HG02798 (cell line): ENCODE measurements around the gene SIRT3.
"Not testable (repeated sequence)": the region's sequence is repeated elsewhere in the genome, so short reads cannot be mapped to it uniquely, and the experiment has no call there.

Experiments used
- ATAC-seq: cut with Tn5 transposase; IDR thresholded peaks from one replicate; pipeline ENCODE4 v1.9.1; 2021; ENCODE audit warnings: mild to moderate bottlenecking; ENCODE audit not compliant: unreplicated experiment, poor library complexity

The SIRT3 gene

GRCh38 chr11:205221-206001 is 30.7 kb downstream of the SIRT3 start:
- no peak for ATAC-seq

DNA sequence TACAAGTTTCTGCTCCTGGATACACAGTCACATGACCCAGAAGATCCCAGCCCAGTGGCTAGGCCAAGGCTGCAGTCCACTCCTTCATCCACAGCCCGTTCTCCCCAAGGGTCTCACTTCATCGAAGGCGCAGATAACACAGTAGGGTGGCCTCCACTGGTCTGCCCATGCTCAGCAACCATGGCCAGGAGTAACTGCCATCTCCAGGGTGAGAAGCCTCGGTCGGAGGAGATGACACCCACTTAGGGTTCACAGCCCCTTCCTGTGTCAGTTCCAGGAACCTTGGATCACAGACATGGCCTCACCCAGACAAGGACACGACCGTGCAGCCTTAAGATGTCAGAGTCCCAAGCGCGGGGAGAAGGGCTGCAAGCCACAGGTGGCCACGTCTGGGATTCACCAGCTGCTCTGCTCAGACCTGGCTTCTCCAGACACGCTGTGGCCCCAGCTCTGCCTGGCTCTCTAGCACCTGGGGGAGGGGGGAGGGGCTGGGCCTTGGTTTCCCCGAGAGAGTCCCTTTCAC is 31.5 kb downstream of the SIRT3 start:
- no peak for ATAC-seq

DNA sequence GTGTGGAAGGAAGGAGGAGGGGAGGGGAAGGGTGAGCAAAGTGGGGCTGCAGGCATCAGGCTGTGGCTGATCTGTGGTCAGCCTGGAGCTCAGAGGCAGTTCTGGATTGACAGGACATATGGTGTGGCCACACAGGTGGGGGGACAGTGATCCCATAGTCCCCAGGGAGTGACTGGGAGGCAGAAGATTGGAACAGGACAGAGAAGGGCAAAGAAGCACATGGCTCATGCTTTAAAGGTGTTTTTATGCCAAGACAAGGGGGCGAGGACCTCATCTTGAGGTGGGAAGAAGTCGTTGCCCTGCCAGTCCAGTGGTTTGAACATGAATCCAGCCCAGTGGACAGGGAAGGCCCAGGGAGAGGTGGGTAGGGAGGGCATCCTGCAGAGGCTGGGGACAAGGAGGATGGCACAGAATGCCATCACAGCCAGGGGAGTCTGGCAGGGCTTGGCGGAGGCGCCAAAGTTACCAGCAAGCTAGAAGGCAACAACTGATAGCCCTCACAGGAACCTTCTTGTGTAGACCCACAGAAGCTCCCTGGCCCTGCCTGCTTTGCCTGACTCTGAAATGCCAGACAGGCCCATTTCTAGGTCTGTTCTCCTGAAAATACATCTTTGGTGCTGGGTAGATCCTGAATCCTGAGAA is 32.1 kb downstream of the SIRT3 start:
- no peak for ATAC-seq

DNA sequence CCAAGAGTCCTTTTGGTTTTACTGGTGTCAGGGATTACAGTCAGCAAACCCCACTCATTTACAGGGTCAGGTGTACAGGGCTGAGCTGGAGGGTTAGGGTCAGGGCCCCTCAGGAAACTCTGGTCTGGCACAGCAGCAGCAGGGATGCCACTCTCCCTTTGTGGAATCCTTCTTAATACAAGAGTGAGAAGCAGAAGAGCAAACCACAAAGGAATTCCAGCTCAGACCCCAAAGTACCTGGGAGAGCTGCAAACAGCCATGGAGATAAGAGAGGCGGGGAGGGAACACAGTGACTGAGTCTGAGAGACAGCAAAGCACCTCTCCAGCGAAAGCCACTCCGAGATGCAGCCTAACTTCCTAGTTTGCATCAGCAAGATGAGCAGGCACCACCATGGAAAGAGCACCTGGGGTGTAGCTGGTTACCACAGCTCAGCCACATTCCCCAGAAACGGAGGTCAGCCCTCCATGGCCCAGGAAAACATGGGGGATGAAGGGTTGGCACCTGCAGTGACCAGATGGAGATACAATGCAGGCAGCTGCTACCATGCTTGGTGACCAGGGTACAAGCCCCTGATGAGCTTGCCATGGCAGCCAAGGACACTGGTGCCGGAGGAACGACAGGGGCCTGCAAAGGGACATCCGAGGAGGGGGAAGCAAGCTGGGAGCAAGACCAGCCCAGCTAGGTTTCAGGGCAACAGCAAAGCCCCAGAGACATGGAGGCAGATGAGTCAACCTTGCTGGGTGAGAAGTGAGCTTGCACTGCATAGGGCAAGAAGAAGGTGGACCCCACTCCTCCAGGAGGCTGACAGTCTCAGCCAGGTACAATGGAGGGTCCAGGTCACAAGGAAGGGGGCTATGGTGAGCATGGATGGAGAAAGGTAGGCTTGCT is 32.8 kb downstream of the SIRT3 start:
- ATAC-seq = no peak

GRCh38 chr11:202490-202889 is 33.7 kb downstream of the SIRT3 start:
- no peak for ATAC-seq

DNA sequence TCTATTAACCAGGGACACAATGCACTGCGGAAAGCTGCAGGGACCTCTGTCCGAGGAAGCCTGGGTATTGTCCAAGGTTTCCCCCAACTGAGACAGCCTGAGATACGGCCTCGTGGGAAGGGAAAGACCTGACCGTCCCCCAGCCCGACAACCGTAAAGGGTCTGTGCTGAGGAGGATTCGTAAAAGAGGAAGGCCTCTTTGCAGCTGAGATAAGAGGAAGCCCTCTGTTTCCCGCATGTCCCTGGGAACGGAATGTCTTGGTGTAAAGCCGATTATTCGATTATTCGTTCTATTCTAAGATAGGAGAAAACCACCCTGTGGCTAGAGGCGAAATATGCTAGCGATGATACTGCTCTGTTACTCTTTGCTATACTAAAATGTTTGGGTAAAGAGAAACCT is 34.2 kb downstream of the SIRT3 start:
- no peak for ATAC-seq

DNA sequence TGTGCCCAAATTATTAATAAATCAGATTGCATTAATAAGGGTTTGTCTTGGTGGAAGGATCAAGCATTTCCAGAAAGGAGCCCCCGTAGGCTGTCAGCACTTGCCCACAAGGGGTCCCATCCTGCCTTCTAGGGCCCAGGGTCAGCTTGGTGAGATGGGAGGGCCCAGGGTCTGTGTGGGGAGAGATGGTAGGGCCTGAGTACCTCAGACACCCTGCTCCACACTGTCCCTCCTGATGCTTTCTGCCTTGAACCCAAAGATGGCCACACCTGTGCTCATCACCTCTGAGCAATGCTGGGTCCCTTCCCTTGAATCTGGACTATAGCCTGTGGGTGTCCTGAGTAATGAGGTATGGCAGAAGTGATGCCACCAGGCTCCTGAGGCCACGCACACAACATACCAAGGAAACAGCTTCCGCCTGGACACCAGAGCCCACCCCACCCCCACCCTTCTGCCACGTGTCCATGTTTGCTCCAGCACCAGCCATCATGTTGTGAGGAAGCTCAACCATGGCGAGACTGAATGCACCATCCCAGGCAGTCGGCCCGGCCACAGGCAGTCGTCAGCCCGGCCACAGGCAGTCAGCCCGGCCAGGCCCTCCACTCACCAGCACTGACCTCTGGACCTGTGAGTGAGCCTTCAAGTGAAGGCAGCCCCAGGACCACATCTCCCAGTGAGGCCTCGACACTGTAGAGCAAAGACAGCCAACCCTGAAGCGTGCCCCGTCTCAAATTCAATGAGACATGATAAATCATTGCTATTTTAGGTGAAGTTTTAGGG is 35.7 kb downstream of the SIRT3 start:
- no peak for ATAC-seq

DNA sequence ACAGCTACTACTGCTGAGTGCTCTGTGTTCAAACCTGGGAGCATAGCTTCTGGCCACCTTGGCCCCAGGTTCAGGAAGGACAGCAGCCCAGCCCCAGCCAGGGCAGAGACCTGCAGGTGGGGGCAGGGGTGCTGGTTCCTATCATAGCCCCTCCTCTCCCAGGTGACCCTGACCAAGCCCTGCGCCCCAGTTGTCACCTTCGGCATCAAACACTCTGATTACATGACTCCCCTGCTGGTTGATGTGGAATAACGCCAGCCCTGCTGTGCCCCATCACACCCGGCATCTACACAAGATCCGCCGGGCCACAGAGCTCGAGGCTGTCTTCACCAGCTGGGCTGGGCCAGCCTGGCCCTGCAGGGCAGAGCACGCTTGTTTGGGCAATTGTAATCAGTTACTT is 36.4 kb downstream of the SIRT3 start:
- no peak for ATAC-seq

GRCh38 chr11:199004-199581 is 37.0 kb downstream of the SIRT3 start:
- ATAC-seq = no peak

GRCh38 chr11:198236-198806 is 37.8 kb downstream of the SIRT3 start:
- no peak for ATAC-seq

DNA sequence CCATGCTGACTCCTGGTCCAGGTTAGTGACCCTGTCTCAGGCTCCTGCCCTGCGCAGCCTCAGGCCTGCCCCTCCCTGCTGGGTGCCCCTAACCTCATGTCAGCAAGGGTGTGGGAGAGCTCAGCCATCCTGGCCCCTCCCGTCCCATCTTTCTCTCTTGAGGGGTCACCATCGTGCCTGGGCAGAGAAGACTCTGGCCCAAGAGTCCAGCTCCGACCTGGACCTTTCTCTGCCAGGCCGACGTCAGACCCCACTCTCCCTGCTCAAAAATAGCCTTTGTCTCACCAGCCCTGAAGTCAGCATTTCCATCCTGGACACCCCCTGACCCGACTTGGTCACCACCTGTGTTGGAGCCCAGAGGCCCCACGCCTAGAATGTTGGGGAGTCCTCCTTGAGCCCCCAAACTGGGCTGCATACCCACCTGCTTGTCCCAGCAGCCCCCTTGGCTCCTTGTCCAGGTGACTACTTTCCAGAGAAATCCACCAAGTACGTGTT is 38.4 kb downstream of the SIRT3 start:
- no peak for ATAC-seq

DNA sequence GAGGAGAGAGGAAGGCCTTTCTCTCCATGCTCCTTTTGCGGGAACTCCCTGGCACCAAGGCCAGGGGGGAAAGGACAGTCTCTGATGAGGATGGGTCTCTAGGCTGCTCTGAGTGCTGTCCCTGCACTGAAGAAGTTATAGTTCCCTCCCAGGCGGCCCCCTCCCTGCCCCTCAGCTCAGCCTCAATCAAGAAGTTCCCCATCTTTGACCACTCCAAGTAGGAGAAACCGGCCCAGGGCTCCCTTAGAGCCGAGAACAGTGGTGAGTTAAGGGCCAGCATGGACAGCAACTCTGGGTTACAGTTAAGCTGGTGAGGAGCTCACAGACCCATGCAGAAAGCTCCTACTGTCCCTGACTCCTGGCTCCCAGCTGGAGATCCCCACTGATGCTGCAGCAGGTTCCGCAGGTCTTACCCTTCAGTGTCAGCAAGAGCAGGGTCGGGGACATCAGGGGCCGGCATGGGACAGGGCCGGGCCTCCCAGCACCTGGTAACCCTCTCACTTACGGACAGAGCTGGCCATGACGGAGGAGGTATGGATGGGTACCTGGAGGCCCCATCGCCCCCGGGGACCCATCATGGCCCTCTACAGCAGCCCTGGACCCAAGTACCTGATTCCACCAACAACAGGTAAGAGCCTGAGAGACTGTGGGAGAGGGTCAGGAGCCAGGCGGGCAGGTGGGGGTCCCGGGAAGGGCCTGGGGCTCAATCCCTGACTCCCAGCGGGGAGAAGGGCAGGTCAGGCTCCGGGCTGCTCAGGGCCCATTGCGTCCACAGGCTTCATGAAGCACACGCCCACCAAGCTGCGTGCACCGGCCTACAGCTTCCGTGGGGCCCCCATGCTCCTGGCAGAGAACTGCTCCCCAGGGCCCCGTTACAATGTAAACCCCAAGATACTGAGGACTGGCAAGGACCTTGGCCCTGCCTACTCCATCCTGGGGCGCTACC is 39.1 kb downstream of the SIRT3 start:
- ATAC-seq = no peak

- ATAC-seq = not testable (repeated sequence)
Measured at GRCh38 chr11:193481-193880, 42.7 kb downstream of the SIRT3 start.

DNA sequence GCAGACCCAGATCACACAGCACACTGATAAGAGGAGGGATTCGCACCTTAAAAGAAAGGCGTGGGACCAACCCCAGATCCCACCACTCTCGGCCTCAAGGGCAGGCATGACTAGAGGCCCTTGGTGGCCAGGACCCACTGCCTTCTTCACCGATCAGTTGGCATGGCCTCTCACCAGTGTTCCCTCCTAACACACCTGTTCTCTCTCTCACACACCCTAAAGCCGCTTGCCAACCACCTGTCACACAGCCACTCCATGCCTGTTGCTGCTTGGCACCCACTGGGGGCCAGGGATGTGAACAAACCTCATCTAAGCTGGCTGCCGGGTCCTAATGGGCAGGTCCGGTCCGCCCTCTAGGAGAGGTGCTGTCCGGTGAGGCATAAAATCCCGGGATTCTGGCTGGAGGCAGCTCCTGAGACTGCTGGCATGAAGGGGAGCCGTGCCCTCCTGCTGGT is 43.4 kb downstream of the SIRT3 start, which contains the start of gene SCGB1C1:
Gene SCGB1C1, plus strand, starts transcription at position 405 of the 455 bp plus-strand sequence. Its CDS starts 22 bp downstream, at position 427.
- not testable (repeated sequence) for ATAC-seq

DNA sequence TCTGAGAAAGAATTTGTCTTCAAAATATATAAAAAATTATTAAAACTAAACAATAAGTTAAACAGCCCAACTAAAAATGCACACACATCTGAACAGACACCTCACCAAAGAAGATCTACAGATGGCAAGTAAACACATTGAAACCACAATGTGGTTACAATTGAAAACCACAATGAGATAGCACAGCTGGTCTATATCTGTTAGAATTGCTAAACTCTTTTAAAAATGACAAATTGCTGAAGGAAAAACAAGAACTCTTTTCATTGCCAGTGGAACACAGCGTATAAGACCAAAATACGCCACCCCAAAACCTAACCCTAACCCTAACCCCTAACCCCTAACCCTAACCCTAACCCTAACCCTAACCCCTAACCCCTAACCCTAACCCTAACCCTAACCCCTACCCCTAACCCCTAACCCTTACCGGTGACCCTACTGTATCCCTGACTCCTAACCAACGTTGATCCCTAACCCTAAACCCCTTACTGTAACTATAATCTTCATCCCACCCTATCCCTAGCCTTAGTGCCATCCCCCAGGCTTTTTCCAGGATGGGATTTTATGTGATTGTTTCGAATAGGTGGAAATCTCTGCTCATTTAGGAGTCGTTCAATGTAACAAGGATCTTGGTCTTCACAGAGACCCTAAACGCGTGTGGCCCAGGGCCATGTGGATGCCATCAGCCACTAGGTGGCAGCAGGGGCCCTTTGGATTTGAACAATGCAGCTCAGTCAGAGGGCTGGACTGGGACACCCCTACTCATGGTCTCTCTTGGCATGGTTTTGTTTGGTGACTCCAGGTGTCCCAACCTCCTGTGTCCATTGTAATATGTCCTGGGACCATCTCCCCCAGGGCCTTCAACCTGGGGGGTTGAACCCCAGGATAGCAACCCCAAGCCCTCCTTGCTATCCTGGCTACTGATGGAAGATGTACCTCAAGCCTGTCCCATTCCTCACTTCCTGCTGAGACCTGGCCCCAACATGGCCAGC is 44.4 kb downstream of the SIRT3 start:
- ATAC-seq = not testable (repeated sequence)

DNA sequence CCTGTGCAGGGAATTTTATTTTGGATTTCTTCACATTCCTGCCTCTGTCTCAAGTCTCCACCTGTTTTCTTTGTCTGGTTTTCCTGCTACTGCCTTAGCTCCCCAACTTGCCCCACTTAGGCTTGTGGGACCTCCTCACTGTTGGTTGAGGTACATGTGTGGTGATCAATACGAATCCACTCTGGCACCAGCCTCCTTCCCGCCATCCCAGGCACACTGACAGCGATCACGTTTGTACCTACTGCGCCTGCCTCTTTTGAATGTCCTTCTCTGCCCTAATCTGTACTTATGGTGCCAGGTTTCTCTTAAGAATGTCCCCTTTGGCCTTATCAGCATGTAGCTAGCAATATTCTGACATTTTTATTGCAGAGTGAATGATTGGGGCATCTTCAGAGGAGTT is 45.6 kb downstream of the SIRT3 start:
- not testable (repeated sequence) for ATAC-seq
